Lung (tissue), 12 donors: ENCODE results near the gene DBH. TPM values are rescaled to one million over a fixed set of nuclear protein-coding genes. Genes with fewer than 3 reads are reported as not detected.

ENCODE experiments used
- ATAC-seq: fragments of 200-7000 bp; cut with Tn5 transposase; one replicate; pipeline ENCODE4 v1.9.1; 2020; ENCODE audit warnings: moderate number of reproducible peaks; ENCODE audit not compliant: insufficient read depth, low FRiP score
- DNase-seq, 3 donors: peaks; one replicate each; pipeline ENCODE4 v3.0.0-alpha.2; 2013 to 2017
- H3K27ac ChIP-seq, 2 donors: one replicate each; pipeline ENCODE4 v1.5.1; 2013; ENCODE audit warnings: mild to moderate bottlenecking in 2 of 2, moderate library complexity in 2 of 2, control low read depth in 1 of 2, inconsistent platforms in 1 of 2, low read depth in 1 of 2, low read length in 1 of 2
- H3K27me3 ChIP-seq, 3 donors: one replicate each; pipeline ENCODE4 v1.5.1; 2013; ENCODE audit warnings: low read length in 2 of 3; ENCODE audit not compliant: control insufficient read depth in 3 of 3, insufficient read depth in 3 of 3
- H3K36me3 ChIP-seq, 4 donors: one replicate each; pipeline ENCODE4 v1.5.1; 2013; ENCODE audit warnings: low read length in 4 of 4, mild to moderate bottlenecking in 1 of 4, moderate library complexity in 1 of 4; ENCODE audit not compliant: control insufficient read depth in 4 of 4, insufficient read depth in 4 of 4
- H3K4me1 ChIP-seq, 5 donors: one replicate each; pipeline ENCODE4 v1.5.1; 2013; ENCODE audit warnings: low read length in 5 of 5, mild to moderate bottlenecking in 2 of 5, moderate library complexity in 1 of 5; ENCODE audit not compliant: control insufficient read depth in 5 of 5, insufficient read depth in 5 of 5
- H3K4me3 ChIP-seq: one replicate; pipeline ENCODE4 v1.5.1; 2013; ENCODE audit warnings: mild to moderate bottlenecking, control low read depth, moderate library complexity
- H3K9ac ChIP-seq, 2 donors: one replicate each; pipeline ENCODE4 v1.5.1; 2013; ENCODE audit warnings: low read length in 2 of 2, control low read depth in 1 of 2; ENCODE audit not compliant: insufficient read depth in 1 of 2
- H3K9me3 ChIP-seq, 4 donors: one replicate each; pipeline ENCODE4 v1.5.1; 2013; ENCODE audit warnings: low read length in 3 of 4, mild to moderate bottlenecking in 1 of 4, moderate library complexity in 1 of 4; ENCODE audit not compliant: control insufficient read depth in 4 of 4, insufficient read depth in 3 of 4
- CTCF ChIP-seq: IDR thresholded peaks from 2 replicates; pipeline ENCODE4 v1.5.1; 2012; ENCODE audit warnings: mild to moderate bottlenecking; ENCODE audit errors: control extremely low read depth, extremely low read depth
- WGBS, 2 donors: extraction: QIAGEN DNeasy Blood & Tissue Kit; methylation state at CpG; one replicate each; pipeline ENCODE4 v1.1.7; 2013; 5-methylcytosine and 5-hydroxymethylcytosine counted together
- polyA plus RNA-seq, 2 donors: library from polyadenylated mRNA; stranded (reverse); fragments of 200-250 nt; gene quantifications; one replicate each; pipeline ENCODE4 v1.2.1, GENCODE V29; 2013
- total RNA-seq, 2 donors: library from RNA; depleted of rRNA in 1 of 2; stranded (reverse); fragments of >200 nt in 1 of 2; gene quantifications; one replicate each; pipeline ENCODE4 v1.2.1, GENCODE V29; 2014 to 2021
- donor health status: control.
- donor health status: control.
- donor health status: Bipolar disorder and iron deficiency.
- donor health status: healthy.
- donor health status: DM: yes; HTN: yes; CAD: no.

DBH gene
- total and polyA plus RNA-seq, 4 donors: 0.06 to 0.48 (median 0.08) TPM

- Histone ChIP-seq H3K9me3 (peaks cover 0 to 9% (median 0%) of the 10 kb centered on the region in 4 donors), H3K27ac (no peak overlapping the region), H3K9ac (no peak overlapping the region), H3K36me3 (no peaks in the 10 kb centered on the region), H3K27me3 (peaks cover 0 to 6% (median 0%) of the 10 kb centered on the region in 3 donors), H3K4me3 (no peak overlapping the region), H3K4me1 (no peaks in the 10 kb centered on the region)
- no peak for DNase-seq
- 82 to 86% methylated on average over 3 of the region's 3 CpGs for WGBS, 2 donors
- no peak for ATAC-seq
- no peak for TF ChIP-seq CTCF
Measured at GRCh38 chr9:133627341-133627740, 8.8 kb upstream of the DBH start.

GRCh38 chr9:133628766-133629165 lies 7.4 kb upstream of the DBH start:
- no peak for TF ChIP-seq CTCF
- no peak overlapping the region for H3K9ac ChIP-seq
- H3K4me3 ChIP-seq: no peak overlapping the region
- DNase-seq: no peak
- no peak overlapping the region for H3K27ac ChIP-seq
- H3K9me3 ChIP-seq: peaks cover 0 to 9% (median 0%) of the 10 kb centered on the region in 4 donors
- ATAC-seq: no peak
- no peaks in the 10 kb centered on the region for H3K27me3 ChIP-seq
- peaks cover 0 to 5% (median 0%) of the 10 kb centered on the region in 5 donors for H3K4me1 ChIP-seq
- 80% methylated on average over 8 of the region's 8 CpGs for WGBS, 2 donors
- H3K36me3 ChIP-seq: no peaks in the 10 kb centered on the region

- H3K9me3 ChIP-seq: peaks cover 0 to 9% (median 0%) of the 10 kb centered on the region in 4 donors
- ATAC-seq: no peak
- 90 to 92% methylated on average over 21 to 23 of the region's 23 CpGs for WGBS, 2 donors
- H3K9ac ChIP-seq: no peak overlapping the region
- no peak overlapping the region for H3K4me3 ChIP-seq
- TF ChIP-seq CTCF: no peak
- no peaks in the 10 kb centered on the region for H3K27me3 ChIP-seq
- DNase-seq: no peak
- peaks cover 0 to 12% (median 0%) of the 10 kb centered on the region in 5 donors for H3K4me1 ChIP-seq
- no peak overlapping the region for H3K27ac ChIP-seq
- no peaks in the 10 kb centered on the region for H3K36me3 ChIP-seq
Measured at GRCh38 chr9:133629221-133630110, 6.7 kb upstream of the DBH start.
